ENCODE data around the gene HMCN2.

The HMCN2 gene

DNA sequence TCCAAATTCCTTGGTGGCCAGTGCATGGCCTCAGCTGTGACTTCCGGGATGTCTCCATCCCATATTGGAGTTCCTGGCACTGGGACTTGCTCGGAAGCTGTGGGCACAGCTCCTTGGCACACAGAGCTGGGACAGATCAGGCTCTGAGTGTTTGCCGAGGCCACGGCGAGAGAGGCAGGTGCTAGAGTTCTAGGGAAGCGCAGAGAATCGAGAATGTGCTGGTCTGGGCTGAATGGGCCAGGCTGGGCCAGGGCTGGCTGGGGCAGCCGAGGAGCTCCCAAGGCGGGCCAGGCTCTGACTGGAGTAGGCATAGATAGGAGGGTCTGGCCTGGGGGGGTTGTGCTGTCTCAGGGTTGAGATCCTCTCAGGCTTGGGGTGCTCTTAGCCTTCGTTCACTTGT, 45.4 kb downstream of the HMCN2 start:
- H3K27me3 ChIP-seq (ENCODE audit: control insufficient read depth, insufficient read depth, low read length) = no peaks in the 10 kb centered on the region
- H3K4me3 ChIP-seq (ENCODE audit: low read depth, low read length) = no peak overlapping the region
- no peak overlapping the region for H3K27ac ChIP-seq (ENCODE audit: low read depth, low read length)
- H3K9ac ChIP-seq (ENCODE audit: low read depth, low read length) = no peak overlapping the region
- H3K4me1 ChIP-seq (ENCODE audit: control insufficient read depth, insufficient read depth, low read length) = no peaks in the 10 kb centered on the region; the same call in 1 of the 2 replicates
- H3K36me3 ChIP-seq (ENCODE audit: control insufficient read depth, insufficient read depth, low read length) = no peaks in the 10 kb centered on the region
- H3K9me3 ChIP-seq (ENCODE audit: control insufficient read depth, insufficient read depth, low read length) = no peaks in the 10 kb centered on the region

DNA sequence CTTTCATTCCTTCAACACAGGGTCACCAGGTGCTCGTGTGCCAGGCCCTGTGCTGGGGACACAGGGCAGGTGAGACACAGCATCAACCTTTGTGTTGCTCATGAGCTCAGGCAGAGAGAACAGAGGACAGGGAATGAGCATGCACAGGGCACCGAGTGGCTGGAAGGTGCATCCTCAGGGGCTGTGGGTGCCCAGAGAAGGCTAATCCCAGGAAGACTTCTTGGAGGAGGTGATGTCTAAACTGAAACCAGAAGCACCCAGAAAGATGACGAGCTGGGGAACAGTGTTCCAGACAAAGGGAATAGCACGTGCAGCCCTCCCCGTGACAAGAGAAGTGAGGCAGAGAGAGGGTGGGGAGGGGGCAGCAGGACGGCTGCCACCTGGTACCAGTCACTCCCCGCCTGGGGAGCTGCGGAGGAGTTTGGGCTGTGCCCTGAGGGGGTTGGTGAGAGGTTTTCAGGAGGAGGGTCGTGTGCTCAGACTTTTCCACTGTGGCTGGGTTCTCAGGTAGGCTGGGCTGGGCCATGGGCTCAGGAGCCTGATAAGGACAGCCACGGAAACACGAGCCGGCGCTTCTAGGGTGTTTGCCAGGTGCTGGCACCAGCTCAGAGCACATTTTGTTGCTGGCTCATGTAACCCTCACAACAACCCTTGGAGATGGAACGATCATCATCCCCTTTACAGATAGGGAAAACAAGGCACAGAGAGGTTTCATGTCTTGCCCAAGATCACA, 46.0 kb downstream of the HMCN2 start:
- Histone ChIP-seq H3K9ac (ENCODE audit: low read depth, low read length) (no peak overlapping the region), H3K27ac (ENCODE audit: low read depth, low read length) (no peak overlapping the region), H3K36me3 (ENCODE audit: control insufficient read depth, insufficient read depth, low read length) (no peaks in the 10 kb centered on the region), H3K4me3 (ENCODE audit: low read depth, low read length) (no peak overlapping the region), H3K4me1 (ENCODE audit: control insufficient read depth, insufficient read depth, low read length) (no peaks in the 10 kb centered on the region; the same call in 1 of the 2 replicates), H3K9me3 (ENCODE audit: control insufficient read depth, insufficient read depth, low read length) (no peaks in the 10 kb centered on the region), H3K27me3 (ENCODE audit: control insufficient read depth, insufficient read depth, low read length) (no peaks in the 10 kb centered on the region)

DNA sequence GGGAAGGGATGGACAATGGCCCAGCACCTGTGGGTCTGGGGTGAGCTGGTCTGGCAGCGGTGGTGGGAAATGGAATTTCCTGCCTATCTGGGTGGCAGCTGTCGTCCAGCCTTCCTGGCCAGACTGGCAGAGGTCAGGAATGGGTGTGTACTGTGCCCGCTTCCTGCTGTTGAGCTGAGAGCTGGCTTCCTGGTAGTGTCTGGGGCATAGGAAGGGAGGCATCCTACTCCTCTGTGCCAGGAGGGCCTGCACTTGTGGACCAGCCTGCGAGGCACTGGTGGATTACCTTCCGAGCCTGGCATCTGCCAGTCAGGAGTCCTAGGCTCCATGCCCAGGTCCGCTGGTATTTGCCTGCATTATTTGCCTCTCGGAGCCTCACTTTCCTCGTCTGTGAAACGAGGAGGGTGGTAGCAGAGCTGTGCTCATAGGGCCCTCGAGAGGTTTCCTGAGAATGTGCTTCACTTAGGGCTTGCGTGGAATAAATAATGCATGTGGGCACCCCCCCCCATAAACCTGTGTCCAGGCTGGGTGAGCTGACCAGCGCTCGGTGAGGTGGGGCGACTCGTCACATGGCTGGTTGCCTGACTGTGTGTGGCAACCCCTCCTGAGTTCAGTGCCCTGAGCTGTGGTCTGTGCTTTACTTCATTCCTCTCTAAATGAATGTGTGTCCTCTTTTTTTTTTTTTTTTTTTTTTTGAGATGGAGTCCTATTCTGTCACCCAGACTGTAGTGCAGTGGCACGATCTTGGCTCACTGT, 47.7 kb downstream of the HMCN2 start:
- no peaks in the 10 kb centered on the region for H3K9me3 ChIP-seq (ENCODE audit: control insufficient read depth, insufficient read depth, low read length)
- no peak overlapping the region for H3K27ac ChIP-seq (ENCODE audit: low read depth, low read length)
- H3K36me3 ChIP-seq (ENCODE audit: control insufficient read depth, insufficient read depth, low read length) = no peaks in the 10 kb centered on the region
- H3K4me1 ChIP-seq (ENCODE audit: control insufficient read depth, insufficient read depth, low read length) = peaks cover 5% of the 10 kb centered on the region; the same call in 1 of the 2 replicates
- H3K9ac ChIP-seq (ENCODE audit: low read depth, low read length) = no peak overlapping the region
- no peaks in the 10 kb centered on the region for H3K27me3 ChIP-seq (ENCODE audit: control insufficient read depth, insufficient read depth, low read length)
- H3K4me3 ChIP-seq (ENCODE audit: low read depth, low read length) = no peak overlapping the region

GRCh38 chr9:130315446-130316226, 50.1 kb downstream of the HMCN2 start:
- Histone ChIP-seq H3K9ac (ENCODE audit: low read depth, low read length) (no peak overlapping the region), H3K36me3 (ENCODE audit: control insufficient read depth, insufficient read depth, low read length) (no peaks in the 10 kb centered on the region), H3K27me3 (ENCODE audit: control insufficient read depth, insufficient read depth, low read length) (no peaks in the 10 kb centered on the region), H3K27ac (ENCODE audit: low read depth, low read length) (no peak overlapping the region), H3K4me1 (ENCODE audit: control insufficient read depth, insufficient read depth, low read length) (peaks cover 5% of the 10 kb centered on the region; the same call in 1 of the 2 replicates), H3K9me3 (ENCODE audit: control insufficient read depth, insufficient read depth, low read length) (no peaks in the 10 kb centered on the region), H3K4me3 (ENCODE audit: low read depth, low read length) (no peak overlapping the region)

DNA sequence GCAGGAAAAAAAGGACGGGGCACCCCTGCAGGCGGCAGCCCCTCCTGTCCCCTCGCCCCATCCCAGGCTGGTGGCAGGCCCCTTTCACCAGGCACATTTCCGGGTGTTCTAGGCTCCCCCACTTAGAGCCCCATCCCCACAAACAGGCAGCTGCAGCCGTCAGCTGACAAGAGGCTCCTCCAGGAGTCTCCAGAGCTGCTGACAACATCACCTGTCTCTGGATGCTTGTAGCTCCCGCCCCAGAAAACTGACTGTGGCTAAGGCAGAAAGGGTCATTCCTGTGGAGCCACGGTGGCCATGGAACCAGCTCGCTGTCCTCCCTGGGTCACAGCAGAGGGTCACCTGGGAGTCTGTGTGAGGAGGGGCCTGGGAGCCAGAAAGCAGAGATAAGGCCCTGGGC, 50.9 kb downstream of the HMCN2 start:
- Histone ChIP-seq H3K9me3 (ENCODE audit: control insufficient read depth, insufficient read depth, low read length) (no peaks in the 10 kb centered on the region), H3K27ac (ENCODE audit: low read depth, low read length) (no peak overlapping the region), H3K27me3 (ENCODE audit: control insufficient read depth, insufficient read depth, low read length) (no peaks in the 10 kb centered on the region), H3K9ac (ENCODE audit: low read depth, low read length) (no peak overlapping the region), H3K36me3 (ENCODE audit: control insufficient read depth, insufficient read depth, low read length) (no peaks in the 10 kb centered on the region), H3K4me3 (ENCODE audit: low read depth, low read length) (no peak overlapping the region), H3K4me1 (ENCODE audit: control insufficient read depth, insufficient read depth, low read length) (peaks cover 5% of the 10 kb centered on the region; the same call in 1 of the 2 replicates)

DNA sequence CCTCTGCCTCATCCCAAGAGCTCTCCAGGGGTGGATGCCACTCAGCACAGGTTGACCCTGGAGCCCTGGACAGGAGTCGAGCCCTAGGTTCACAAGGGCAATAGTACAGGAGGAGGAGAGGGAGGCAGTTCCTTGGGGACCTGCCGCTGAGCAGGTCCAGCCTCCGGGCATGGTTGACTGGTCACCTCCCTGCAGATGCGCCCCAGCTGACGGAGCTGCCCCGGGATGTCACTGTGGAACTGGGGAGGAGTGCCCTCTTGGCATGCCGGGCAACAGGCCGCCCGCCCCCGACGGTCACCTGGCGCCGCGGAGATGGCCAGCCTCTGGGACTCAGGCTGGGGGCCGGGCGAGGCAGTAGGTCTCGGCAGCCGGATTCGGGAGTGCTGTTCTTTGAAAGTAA, 53.7 kb downstream of the HMCN2 start:
- H3K27ac ChIP-seq (ENCODE audit: low read depth, low read length) = no peak overlapping the region
- no peaks in the 10 kb centered on the region for H3K9me3 ChIP-seq (ENCODE audit: control insufficient read depth, insufficient read depth, low read length)
- no peak overlapping the region for H3K4me3 ChIP-seq (ENCODE audit: low read depth, low read length)
- no peaks in the 10 kb centered on the region for H3K27me3 ChIP-seq (ENCODE audit: control insufficient read depth, insufficient read depth, low read length)
- no peak overlapping the region for H3K9ac ChIP-seq (ENCODE audit: low read depth, low read length)
- H3K36me3 ChIP-seq (ENCODE audit: control insufficient read depth, insufficient read depth, low read length) = no peaks in the 10 kb centered on the region
- peaks cover 5% of the 10 kb centered on the region; the same call in 1 of the 2 replicates for H3K4me1 ChIP-seq (ENCODE audit: control insufficient read depth, insufficient read depth, low read length)

- Histone ChIP-seq H3K27ac (ENCODE audit: low read depth, low read length) (no peak overlapping the region), H3K36me3 (ENCODE audit: control insufficient read depth, insufficient read depth, low read length) (no peaks in the 10 kb centered on the region), H3K4me3 (ENCODE audit: low read depth, low read length) (no peak overlapping the region), H3K9ac (ENCODE audit: low read depth, low read length) (no peak overlapping the region), H3K27me3 (ENCODE audit: control insufficient read depth, insufficient read depth, low read length) (no peaks in the 10 kb centered on the region), H3K4me1 (ENCODE audit: control insufficient read depth, insufficient read depth, low read length) (peaks cover 5% of the 10 kb centered on the region; the same call in 1 of the 2 replicates), H3K9me3 (ENCODE audit: control insufficient read depth, insufficient read depth, low read length) (no peaks in the 10 kb centered on the region)
These were observed 54.6 kb downstream of the HMCN2 start for GRCh38 chr9:130319944-130320712.

DNA sequence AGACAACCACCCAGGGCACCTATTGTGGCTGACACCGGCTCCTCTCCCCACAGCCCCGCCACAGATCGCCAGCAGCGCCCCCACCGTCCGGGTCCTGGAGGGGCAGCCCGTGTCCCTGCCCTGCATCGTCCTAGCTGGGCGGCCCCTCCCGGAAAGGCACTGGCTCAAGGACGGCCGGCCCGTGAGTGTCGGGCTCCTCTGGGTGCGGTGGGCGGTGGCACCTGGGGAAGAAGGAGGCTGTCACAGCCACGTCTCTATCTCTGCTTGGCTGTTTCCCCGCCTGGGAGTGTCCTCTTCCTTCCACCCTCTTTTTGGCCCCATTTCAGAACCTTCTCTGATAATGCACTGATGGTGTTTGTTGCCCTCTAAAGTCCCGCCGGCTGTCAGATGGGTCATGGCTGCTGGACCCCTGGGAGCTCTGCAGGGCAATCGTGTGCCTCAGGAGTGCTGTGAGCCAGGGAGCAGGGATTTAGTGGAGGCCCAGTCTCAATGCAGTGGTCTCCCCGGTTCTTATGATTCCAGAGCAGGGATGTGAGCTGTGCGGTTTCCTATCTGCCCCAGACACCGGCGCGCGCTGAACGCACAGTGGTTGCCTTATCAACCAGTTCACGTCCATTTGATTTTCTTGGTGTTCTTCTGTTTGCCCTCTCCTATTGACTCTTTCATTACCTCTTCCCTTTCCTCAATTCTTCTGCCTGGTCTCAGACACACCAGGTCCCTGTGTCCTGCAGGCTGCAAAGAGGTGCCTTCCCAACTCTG, 55.3 kb downstream of the HMCN2 start:
- Histone ChIP-seq H3K9ac (ENCODE audit: low read depth, low read length) (no peak overlapping the region), H3K4me3 (ENCODE audit: low read depth, low read length) (no peak overlapping the region), H3K9me3 (ENCODE audit: control insufficient read depth, insufficient read depth, low read length) (no peaks in the 10 kb centered on the region), H3K27ac (ENCODE audit: low read depth, low read length) (no peak overlapping the region), H3K36me3 (ENCODE audit: control insufficient read depth, insufficient read depth, low read length) (no peaks in the 10 kb centered on the region), H3K27me3 (ENCODE audit: control insufficient read depth, insufficient read depth, low read length) (no peaks in the 10 kb centered on the region), H3K4me1 (ENCODE audit: control insufficient read depth, insufficient read depth, low read length) (peaks cover 5% of the 10 kb centered on the region; the same call in 1 of the 2 replicates)

GRCh38 chr9:130321539-130321938, 56.0 kb downstream of the HMCN2 start:
- Histone ChIP-seq H3K27ac (ENCODE audit: low read depth, low read length) (no peak overlapping the region), H3K4me3 (ENCODE audit: low read depth, low read length) (no peak overlapping the region), H3K9me3 (ENCODE audit: control insufficient read depth, insufficient read depth, low read length) (no peaks in the 10 kb centered on the region), H3K36me3 (ENCODE audit: control insufficient read depth, insufficient read depth, low read length) (no peaks in the 10 kb centered on the region), H3K27me3 (ENCODE audit: control insufficient read depth, insufficient read depth, low read length) (no peaks in the 10 kb centered on the region), H3K4me1 (ENCODE audit: control insufficient read depth, insufficient read depth, low read length) (peaks cover 5% of the 10 kb centered on the region; the same call in 1 of the 2 replicates), H3K9ac (ENCODE audit: low read depth, low read length) (no peak overlapping the region)

Data from HUES48 (cell line).